DMS153 treated with DMSO at 0.1 percent for 48 hours (cell line): ENCODE results near the gene USP15.
"Not testable (repeated sequence)": the region's sequence is repeated elsewhere in the genome, so short reads cannot be mapped to it uniquely, and the experiment has no call there.

Experiments
- DNase-seq: peaks from one replicate; lab custom pipeline; 2025; ENCODE audit not compliant: unreplicated experiment; lab: John Stamatoyannopoulos, UW

USP15 gene

DNA sequence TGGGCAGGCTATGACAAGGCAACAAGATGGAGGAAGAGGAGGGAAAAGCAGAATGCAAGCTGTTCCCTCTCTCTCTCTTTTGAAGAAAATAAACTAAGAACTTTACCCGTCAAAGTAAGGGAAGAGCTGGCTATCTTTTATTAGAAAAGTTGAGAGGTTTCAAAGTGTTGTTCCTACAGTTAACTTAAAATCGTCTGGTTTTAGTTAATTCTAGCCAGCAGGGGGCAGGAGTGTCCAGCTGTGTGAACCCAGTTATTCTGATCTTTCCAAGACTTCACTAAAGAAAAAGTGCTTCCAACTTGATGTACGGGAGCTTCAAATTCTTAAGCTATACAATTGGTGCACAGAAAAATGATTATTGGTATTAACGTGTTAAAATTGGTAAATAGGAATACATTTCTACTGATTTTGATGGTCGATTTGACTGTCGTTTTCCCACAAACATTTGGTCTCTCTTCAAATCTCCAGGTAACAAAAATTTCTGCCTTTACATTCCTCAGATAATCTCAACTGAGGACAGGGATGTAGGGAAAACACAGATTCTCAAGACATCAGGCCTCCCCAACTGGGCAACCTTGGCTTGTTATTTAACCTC lies 178.0 kb downstream of the USP15 start:
- DNase-seq: peak; percentile 16

GRCh38 chr12:62446754-62447452 lies 186.7 kb downstream of the USP15 start:
- no peak for DNase-seq

- no peak for DNase-seq
Measured at GRCh38 chr12:62448436-62448835, 188.2 kb downstream of the USP15 start.

GRCh38 chr12:62455429-62455828 lies 195.2 kb downstream of the USP15 start:
- not testable (repeated sequence) for DNase-seq

DNA sequence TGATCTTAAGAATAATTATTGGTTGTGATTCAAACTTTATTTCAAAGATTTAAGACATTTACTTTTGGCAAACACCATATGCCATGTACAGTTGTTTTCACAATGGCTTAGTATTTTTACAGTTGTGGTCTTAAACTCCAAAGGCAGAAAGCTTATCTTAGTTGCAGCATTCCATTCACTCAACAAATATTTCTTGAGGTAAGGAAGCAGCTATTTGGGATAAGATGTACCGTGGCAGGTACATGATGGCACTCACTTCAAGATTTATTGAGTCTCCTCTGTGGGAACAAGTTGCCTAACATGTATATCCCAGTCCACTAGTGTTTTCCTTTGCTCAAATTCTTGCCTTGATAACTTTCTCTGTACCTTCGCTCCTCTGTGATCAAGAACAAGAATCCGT lies 198.4 kb downstream of the USP15 start:
- no peak for DNase-seq

GRCh38 chr12:62459976-62460375 lies 199.8 kb downstream of the USP15 start:
- DNase-seq: no peak

GRCh38 chr12:62461171-62461837 lies 201.1 kb downstream of the USP15 start:
- not testable (repeated sequence) for DNase-seq

GRCh38 chr12:62463252-62463651 lies 203.0 kb downstream of the USP15 start:
- not testable (repeated sequence) for DNase-seq
